Measurements from ENCODE around the gene SOX10. TPM values are rescaled to one million over a fixed set of nuclear protein-coding genes. Genes with fewer than 3 reads are reported as not detected.

Gene SOX10
- total and polyA plus RNA-seq, 2 of the 13 experiments (the other 11 are each of a cell fraction or from before 2014, with no cell fraction given): not detected

DNA sequence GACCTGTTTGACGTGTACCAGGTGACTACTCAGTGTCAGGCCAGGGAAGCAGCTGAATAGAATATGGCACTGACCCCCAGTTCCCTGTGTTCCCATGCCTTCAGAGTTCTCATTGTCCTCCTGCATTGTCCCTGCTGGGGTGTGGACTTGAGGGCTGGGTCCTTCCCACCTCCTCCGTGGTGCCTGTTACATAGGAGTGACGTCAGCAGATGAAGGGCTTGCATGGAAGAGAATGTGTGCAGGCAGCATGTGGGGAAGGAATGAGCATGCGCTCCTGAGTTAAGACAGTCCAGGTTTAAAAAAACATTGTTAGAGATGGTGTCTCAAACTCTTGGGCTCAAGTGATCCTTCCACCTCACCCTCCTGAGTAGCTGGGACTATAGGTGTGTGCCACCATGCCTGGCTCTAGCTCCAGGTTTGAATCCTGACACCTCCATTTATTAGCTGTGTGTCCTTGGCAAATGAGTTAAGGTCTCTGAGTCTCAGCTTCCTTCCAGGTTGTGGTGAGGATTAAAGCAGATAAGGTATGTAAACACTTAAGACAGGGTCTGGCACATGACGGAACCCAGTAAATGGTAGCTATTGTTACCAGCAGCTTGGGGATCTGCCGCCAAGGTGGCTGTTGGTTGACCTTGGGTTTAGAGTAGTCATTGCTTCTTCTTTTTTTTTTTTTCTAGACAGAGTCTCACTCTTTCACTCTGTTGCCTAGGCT, 7.5 kb upstream of the SOX10 start (continued):
- TF ChIP-seq, protein P1, sequence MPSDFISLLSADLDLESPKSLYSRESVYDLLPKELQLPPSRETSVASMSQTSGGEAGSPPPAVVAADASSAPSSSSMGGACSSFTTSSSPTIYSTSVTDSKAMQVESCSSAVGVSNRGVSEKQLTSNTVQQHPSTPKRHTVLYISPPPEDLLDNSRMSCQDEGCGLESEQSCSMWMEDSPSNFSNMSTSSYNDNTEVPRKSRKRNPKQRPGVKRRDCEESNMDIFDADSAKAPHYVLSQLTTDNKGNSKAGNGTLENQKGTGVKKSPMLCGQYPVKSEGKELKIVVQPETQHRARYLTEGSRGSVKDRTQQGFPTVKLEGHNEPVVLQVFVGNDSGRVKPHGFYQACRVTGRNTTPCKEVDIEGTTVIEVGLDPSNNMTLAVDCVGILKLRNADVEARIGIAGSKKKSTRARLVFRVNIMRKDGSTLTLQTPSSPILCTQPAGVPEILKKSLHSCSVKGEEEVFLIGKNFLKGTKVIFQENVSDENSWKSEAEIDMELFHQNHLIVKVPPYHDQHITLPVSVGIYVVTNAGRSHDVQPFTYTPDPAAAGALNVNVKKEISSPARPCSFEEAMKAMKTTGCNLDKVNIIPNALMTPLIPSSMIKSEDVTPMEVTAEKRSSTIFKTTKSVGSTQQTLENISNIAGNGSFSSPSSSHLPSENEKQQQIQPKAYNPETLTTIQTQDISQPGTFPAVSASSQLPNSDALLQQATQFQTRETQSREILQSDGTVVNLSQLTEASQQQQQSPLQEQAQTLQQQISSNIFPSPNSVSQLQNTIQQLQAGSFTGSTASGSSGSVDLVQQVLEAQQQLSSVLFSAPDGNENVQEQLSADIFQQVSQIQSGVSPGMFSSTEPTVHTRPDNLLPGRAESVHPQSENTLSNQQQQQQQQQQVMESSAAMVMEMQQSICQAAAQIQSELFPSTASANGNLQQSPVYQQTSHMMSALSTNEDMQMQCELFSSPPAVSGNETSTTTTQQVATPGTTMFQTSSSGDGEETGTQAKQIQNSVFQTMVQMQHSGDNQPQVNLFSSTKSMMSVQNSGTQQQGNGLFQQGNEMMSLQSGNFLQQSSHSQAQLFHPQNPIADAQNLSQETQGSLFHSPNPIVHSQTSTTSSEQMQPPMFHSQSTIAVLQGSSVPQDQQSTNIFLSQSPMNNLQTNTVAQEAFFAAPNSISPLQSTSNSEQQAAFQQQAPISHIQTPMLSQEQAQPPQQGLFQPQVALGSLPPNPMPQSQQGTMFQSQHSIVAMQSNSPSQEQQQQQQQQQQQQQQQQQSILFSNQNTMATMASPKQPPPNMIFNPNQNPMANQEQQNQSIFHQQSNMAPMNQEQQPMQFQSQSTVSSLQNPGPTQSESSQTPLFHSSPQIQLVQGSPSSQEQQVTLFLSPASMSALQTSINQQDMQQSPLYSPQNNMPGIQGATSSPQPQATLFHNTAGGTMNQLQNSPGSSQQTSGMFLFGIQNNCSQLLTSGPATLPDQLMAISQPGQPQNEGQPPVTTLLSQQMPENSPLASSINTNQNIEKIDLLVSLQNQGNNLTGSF (CRISPR knock-in tag; IDR thresholded peaks at IDR 0.05): no peak
- TF ChIP-seq ARNT (IDR thresholded peaks at IDR 0.05): no peak
- no peak for TF ChIP-seq SMAD1 (CRISPR knock-in tag; IDR thresholded peaks at IDR 0.05; ENCODE audit: borderline replicate concordance, low read depth)
- TF ChIP-seq CREB1 (IDR thresholded peaks at IDR 0.05): peak; percentile 89
- no peak for TF ChIP-seq CREB1 (CRISPR knock-in tag; IDR thresholded peaks at IDR 0.05)
- peak; percentile 33; the same call in 1 of the 2 replicates for TF ChIP-seq ATF7 (IDR thresholded peaks at IDR 0.05)
- no peak for TF ChIP-seq ATF7 (CRISPR knock-in tag; IDR thresholded peaks at IDR 0.05)
- no peak for TF ChIP-seq ZNF383 (CRISPR knock-in tag; IDR thresholded peaks at IDR 0.05; ENCODE audit: borderline replicate concordance)
- no peak for TF ChIP-seq SPEN (CRISPR knock-in tag; IDR thresholded peaks at IDR 0.05; ENCODE audit: low read depth)
- no peak for TF ChIP-seq SP1 (IDR thresholded peaks at IDR 0.05)
- no peak for TF ChIP-seq SP1 (CRISPR knock-in tag; IDR thresholded peaks at IDR 0.05)
- TF ChIP-seq ERF (CRISPR knock-in tag; IDR thresholded peaks at IDR 0.05): no peak
- TF ChIP-seq ZNF768 (CRISPR knock-in tag; IDR thresholded peaks at IDR 0.05): peak; percentile 62; the same call in 1 of the 2 replicates

Data from HepG2 (cell line).